Islet of Langerhans (tissue), 1 donor: ENCODE data around the gene MAP3K20.
"Not testable (repeated sequence)": the region's sequence is repeated elsewhere in the genome, so short reads cannot be mapped to it uniquely, and the experiment has no call there.

ENCODE experiments used
- FAIRE-seq: peaks from one replicate; lab custom pipeline; 2011; peaks lifted over from hg19 to GRCh38; lab: Jason Lieb, UNC

The MAP3K20 gene

GRCh38 chr2:173205375-173205774, 129.7 kb downstream of the MAP3K20 start:
- no peak for FAIRE-seq

- not testable (repeated sequence) for FAIRE-seq
These were observed 131.5 kb downstream of the MAP3K20 start for GRCh38 chr2:173207124-173207523.

GRCh38 chr2:173210270-173211196, 134.9 kb downstream of the MAP3K20 start:
- FAIRE-seq: peak; percentile 99

- FAIRE-seq: no peak
These were observed 137.5 kb downstream of the MAP3K20 start for GRCh38 chr2:173213181-173213580.

GRCh38 chr2:173214213-173214612, 138.6 kb downstream of the MAP3K20 start:
- FAIRE-seq: no peak

GRCh38 chr2:173215316-173215715, 139.7 kb downstream of the MAP3K20 start:
- FAIRE-seq: no peak

GRCh38 chr2:173216051-173216450, 140.4 kb downstream of the MAP3K20 start:
- no peak for FAIRE-seq

- no peak for FAIRE-seq
These were observed 141.0 kb downstream of the MAP3K20 start for GRCh38 chr2:173216668-173217067.

GRCh38 chr2:173217116-173217840, 141.6 kb downstream of the MAP3K20 start:
- no peak for FAIRE-seq

- no peak for FAIRE-seq
These were observed 142.8 kb downstream of the MAP3K20 start for GRCh38 chr2:173218326-173219056.

GRCh38 chr2:173221132-173221695, 145.6 kb downstream of the MAP3K20 start:
- no peak for FAIRE-seq

GRCh38 chr2:173221937-173222594, 146.4 kb downstream of the MAP3K20 start:
- no peak for FAIRE-seq

GRCh38 chr2:173223871-173224270, 148.2 kb downstream of the MAP3K20 start:
- FAIRE-seq: no peak

GRCh38 chr2:173226899-173227698, 151.5 kb downstream of the MAP3K20 start:
- no peak for FAIRE-seq

GRCh38 chr2:173229086-173229485, 153.4 kb downstream of the MAP3K20 start:
- FAIRE-seq: no peak

- FAIRE-seq: no peak
These were observed 154.5 kb downstream of the MAP3K20 start for GRCh38 chr2:173230181-173230580.

GRCh38 chr2:173231042-173231441, 155.4 kb downstream of the MAP3K20 start:
- FAIRE-seq: no peak

- no peak for FAIRE-seq
These were observed 155.8 kb downstream of the MAP3K20 start for GRCh38 chr2:173231465-173231864.

GRCh38 chr2:173232956-173233744, 157.5 kb downstream of the MAP3K20 start:
- no peak for FAIRE-seq
